ENCODE measurements around the gene LIPI.
"Not testable (repeated sequence)": the region's sequence is repeated elsewhere in the genome, so short reads cannot be mapped to it uniquely, and the experiment has no call there.

The LIPI gene

DNA sequence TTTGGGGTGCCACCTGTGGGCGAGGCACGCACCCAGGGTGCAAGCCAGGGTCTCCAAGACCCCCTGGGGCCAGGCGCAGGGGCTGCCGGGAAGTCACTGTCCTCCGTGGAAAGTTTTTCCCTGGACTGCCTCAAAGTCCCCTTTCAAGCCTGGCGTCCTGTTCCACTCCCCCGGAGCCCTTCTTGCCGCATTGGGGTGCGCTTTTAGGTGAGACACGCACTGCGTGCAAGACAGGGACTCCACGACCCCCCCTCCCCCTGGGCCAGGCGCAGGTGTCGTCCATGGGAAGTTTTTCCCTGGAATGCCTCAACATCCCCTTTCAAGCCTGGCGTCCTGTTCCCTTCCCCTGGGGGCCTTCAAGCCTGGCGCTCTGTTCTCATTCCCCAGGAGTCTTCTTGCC, 137.1 kb downstream of the LIPI start:
- no peak for DNase-seq (ENCODE audit: low spot score)

DNA sequence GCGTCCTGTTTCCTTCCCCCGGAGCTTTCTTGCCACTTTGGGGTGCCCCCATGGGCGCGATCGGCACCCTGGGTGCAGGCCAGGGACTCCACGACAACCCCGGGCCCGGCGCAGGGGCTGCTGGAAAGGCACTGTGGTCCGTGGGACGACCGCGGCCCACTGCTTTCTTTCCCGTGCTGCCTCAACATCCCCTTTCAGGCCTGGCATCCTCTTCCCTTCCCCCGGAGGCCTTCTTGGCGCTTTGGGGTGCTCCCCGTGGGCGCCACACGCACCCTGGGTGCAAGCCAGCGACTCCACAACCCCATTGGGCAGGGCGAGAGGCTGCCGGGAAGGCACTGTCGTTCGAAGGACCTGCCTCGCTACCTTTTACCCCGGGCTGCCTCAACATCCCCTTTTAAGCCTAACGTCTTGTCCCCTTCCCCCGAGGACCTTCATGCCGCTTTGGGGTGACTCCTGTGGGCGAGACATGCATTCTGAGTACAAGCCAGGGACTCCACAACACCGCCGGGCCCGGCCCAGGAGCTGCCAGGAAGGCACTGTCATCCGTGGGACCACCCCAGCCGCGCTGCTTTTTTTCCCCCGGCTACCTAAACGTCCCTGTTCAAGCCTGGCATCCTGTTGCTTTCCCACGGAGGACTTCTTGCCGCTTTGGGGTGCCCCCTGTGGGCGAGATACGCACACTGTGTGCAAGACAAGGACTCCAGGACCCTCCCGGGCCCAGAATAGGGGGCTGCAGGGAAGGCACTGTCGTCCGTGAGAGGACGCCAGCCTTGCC, 137.8 kb downstream of the LIPI start:
- DNase-seq (ENCODE audit: low spot score): no peak

DNA sequence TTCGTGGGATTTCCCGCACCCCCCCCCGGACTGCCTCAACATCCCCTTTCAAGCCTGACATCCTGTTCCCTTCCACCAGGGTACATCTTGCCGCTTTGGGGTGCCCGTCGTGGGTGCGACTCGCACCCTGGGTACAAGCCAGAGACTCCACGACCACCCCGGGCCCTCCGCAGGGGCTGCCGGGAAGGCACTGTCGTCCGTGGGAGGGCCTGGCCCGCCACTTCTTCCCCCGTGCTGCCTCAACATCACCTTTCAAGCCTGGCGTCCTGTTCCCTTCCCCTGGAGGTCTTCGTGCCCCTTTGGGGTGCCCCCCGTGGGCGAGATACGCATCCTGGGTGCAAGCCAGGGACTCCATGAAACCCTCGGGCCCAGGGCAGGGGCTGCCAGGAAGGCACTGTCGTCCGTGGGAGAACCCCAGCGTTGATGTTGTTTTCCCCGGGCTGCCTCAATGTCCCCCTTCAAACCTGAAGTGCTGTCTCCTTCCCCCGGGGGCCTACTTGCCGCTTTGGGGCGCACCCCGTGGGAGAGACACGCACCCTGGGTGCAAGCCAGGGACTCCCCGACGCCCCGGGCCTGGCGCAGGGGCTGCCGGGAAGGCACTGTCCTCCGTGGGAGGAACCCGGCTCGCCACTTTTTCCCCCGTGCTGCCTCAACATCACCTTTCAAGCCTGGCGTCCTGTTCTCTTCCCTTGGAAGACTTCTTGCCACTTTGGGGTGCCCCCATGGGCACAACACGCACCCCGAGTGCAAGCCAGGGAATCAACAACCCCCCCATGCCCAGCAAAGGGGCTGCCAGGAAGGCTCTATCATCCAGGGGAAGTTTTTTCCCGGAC, 138.6 kb downstream of the LIPI start:
- no peak for DNase-seq (ENCODE audit: low spot score)

- no peak for DNase-seq (ENCODE audit: low spot score)
Observed at GRCh38 chr21:14070968-14071367, 139.8 kb downstream of the LIPI start.

DNA sequence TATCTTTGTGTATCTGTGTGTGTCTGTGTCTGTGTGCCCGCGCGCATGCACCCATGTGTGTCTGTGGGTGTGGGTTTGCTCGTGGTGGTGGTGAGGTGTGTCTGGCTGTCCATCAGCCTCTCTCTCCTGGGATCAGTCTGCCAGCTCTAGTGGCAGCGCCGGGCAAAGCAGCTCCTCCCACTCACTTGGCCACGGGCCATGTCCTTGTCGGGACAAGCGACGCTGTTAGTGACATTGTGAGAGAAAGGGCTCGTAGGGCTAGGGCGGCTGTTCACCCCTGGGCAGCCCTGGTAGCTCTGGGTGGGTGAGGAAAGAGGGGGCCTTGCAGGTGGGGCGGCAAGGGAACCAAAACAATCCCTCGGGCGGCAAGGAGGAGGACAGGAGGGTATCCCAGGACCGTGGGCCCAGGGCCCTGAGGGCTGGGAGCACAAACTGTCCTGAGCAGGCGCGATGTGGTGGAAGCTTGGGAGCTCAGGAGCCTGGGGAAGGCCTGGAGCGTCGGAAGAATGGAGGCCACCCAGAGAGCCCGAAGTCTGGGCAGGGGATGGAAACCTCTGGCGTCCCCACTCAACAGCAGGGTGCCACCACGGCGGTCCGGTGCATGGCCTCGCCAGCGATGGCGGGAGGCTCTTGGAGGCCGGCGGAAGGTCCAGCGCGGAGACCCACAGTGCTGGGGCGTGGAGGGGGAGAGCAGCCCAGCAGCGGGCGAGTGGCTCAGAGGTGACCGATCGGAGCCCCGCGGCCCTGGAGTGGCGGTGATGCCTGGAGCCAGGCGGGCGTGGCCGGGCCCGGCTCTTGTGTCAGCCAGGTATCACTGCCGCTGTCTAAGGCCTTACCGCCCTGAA, 140.5 kb downstream of the LIPI start:
- no peak for DNase-seq (ENCODE audit: low spot score)

DNA sequence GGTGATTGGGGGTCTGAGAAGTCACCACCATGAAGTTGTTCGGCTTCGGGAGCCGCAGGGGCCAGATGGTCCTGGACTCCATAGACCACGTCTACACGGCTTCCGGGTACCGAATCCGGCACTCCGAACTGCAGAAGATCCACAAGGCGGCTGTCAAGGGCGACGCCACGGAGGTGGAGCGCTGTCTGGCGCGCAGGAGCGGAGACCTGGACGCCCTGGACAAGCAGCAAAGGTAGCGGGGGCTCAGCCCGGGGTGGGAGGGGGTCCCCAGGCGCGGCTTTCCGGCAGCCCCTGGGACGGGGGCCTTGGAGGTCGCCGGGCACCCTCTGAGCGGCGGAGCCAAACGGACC, 146.5 kb downstream of the LIPI start:
- no peak for DNase-seq (ENCODE audit: low spot score)

DNA sequence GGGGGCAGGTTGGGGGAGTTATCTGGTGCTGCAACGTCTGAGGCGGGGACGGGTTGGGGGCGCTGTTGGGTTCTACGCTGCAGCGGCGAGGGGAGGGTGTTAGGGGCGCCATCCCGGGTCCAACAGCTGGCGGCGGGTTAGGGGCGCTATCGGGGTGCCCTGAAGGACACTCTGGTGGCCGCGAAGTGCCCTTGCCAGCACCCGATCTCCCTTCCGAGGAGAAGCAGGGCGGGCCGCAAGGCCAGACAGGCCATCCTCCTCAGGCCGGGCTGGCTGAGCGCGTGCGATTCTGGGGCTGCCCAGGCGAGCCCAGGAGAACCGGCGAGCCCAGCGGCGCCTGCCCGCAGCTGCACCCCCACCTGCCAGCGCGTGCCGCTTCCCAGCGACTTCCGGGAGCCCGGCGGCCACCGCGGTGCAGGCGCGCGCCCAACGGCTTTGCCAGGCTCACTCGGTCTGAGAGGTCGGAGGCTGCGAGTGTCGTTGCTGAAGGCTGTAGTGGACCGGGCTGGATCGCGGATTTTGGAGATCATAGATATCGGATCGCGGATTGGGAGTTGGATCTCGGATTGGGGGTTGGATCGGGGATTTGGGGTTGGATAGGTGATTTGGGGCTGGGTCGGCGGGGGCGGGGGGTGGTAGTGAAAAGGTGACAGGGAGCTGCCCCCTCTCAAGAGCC, 147.0 kb downstream of the LIPI start:
- DNase-seq (ENCODE audit: low spot score): not testable (repeated sequence)

- DNase-seq (ENCODE audit: low spot score): not testable (repeated sequence)
Observed at GRCh38 chr21:14062684-14063083, 148.1 kb downstream of the LIPI start.

GRCh38 chr21:14061820-14062219, 148.9 kb downstream of the LIPI start:
- not testable (repeated sequence) for DNase-seq (ENCODE audit: low spot score)

GRCh38 chr21:14058995-14059627, 151.6 kb downstream of the LIPI start:
- not testable (repeated sequence) for DNase-seq (ENCODE audit: low spot score)
